Calu3 (cell line): ENCODE results near the gene RABGAP1L. TPM values are rescaled to one million over a fixed set of nuclear protein-coding genes. Genes with fewer than 3 reads are reported as not detected.

ENCODE experiments used
- BruUV-seq: library from RNA; stranded (reverse); fragments of 400-500 nt; replicated peaks from 2 replicates; lab custom pipeline; 2021; lab: Mats Ljungman, UMichigan
- CTCF ChIA-PET: fragments of 300-600 bp; sonication (Branson Sonifier 250); formaldehyde crosslinking; loops from one replicate; lab custom pipeline; 2022; ENCODE audit warnings: antibody characterized with exemption; lab: Charles Lee
- DNase-seq: peaks from one replicate; pipeline ENCODE4 v3.0.0; 2022
- H3K27ac Mint-ChIP-seq: one replicate; pipeline ENCODE4 v1.8.0; 2022; ENCODE audit warnings: mixed read lengths; ENCODE audit not compliant: unreplicated experiment
- H3K27me3 Mint-ChIP-seq: one replicate; pipeline ENCODE4 v1.8.0; 2022; ENCODE audit warnings: mixed read lengths; ENCODE audit not compliant: unreplicated experiment
- H3K36me3 Mint-ChIP-seq: one replicate; pipeline ENCODE4 v1.8.0; 2022; ENCODE audit warnings: mild to moderate bottlenecking, moderate library complexity, mixed read lengths; ENCODE audit not compliant: insufficient read depth, unreplicated experiment
- H3K4me1 Mint-ChIP-seq: one replicate; pipeline ENCODE4 v1.8.0; 2022; ENCODE audit warnings: mild to moderate bottlenecking, low read depth, mixed read lengths; ENCODE audit not compliant: unreplicated experiment
- H3K4me3 Mint-ChIP-seq: one replicate; pipeline ENCODE4 v1.8.0; 2022; ENCODE audit warnings: mild to moderate bottlenecking, low read depth, moderate library complexity, mixed read lengths; ENCODE audit not compliant: unreplicated experiment
- H3K9me3 Mint-ChIP-seq: one replicate; pipeline ENCODE4 v1.8.0; 2022; ENCODE audit warnings: low read depth, mixed read lengths; ENCODE audit not compliant: unreplicated experiment
- intact Hi-C: fragments of 100-400 bp; cut with micrococcal nuclease; formaldehyde crosslinking; loops from one replicate; pipeline ENCODE4 v1.10.0; 2022; ENCODE audit not compliant: unreplicated experiment
- total RNA-seq: library from RNA; stranded (reverse); gene quantifications from 2 replicates; pipeline ENCODE4 v1.2.3, GENCODE V29; 2022
- TF ChIP-seq, protein P1 (sequence below): fragments of 200-600 bp; IDR thresholded peaks from one replicate; pipeline ENCODE4 v1.8.0; 2022; ENCODE audit warnings: antibody characterized with exemption; ENCODE audit not compliant: unreplicated experiment

RABGAP1L gene
- total RNA-seq, 1 experiment from 2014 or later = 135 TPM

DNA sequence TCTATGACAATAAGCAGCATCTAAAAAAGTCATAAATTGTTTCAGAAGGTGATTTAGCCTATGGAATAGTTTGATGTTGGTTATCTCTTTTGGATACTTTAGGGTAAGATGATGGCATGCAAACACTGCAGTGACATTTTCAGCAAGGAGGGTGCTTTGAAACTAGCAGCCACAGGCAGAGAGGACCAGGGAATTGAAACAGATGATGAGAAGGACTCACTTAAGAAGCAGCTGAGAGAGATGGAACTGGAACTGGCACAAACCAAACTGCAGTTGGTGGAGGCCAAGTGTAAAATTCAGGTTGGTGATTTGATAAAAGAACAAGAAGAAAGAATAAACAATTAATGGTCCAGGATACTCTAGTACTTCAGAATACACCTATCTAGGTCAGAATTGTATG lies 829.2 kb downstream of the RABGAP1L start:
- BruUV-seq = no TSS peak
- Mint-ChIP-seq H3K4me3 (no peak overlapping the region), H3K36me3 (peaks cover 22% of the 10 kb centered on the region), H3K27me3 (no peaks in the 10 kb centered on the region), H3K4me1 (no peaks in the 10 kb centered on the region), H3K27ac (no peak overlapping the region), H3K9me3 (no peaks in the 10 kb centered on the region)
- intact Hi-C loops = no loop called here
- CTCF ChIA-PET = interaction anchor here (1.4 kb wide), 1 partner anchor 86 kb away, joined by 4 read pairs; no protein-coding TSS in a partner anchor
- TF ChIP-seq, protein P1, sequence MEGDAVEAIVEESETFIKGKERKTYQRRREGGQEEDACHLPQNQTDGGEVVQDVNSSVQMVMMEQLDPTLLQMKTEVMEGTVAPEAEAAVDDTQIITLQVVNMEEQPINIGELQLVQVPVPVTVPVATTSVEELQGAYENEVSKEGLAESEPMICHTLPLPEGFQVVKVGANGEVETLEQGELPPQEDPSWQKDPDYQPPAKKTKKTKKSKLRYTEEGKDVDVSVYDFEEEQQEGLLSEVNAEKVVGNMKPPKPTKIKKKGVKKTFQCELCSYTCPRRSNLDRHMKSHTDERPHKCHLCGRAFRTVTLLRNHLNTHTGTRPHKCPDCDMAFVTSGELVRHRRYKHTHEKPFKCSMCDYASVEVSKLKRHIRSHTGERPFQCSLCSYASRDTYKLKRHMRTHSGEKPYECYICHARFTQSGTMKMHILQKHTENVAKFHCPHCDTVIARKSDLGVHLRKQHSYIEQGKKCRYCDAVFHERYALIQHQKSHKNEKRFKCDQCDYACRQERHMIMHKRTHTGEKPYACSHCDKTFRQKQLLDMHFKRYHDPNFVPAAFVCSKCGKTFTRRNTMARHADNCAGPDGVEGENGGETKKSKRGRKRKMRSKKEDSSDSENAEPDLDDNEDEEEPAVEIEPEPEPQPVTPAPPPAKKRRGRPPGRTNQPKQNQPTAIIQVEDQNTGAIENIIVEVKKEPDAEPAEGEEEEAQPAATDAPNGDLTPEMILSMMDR = no peak
- no peak for DNase-seq

DNA sequence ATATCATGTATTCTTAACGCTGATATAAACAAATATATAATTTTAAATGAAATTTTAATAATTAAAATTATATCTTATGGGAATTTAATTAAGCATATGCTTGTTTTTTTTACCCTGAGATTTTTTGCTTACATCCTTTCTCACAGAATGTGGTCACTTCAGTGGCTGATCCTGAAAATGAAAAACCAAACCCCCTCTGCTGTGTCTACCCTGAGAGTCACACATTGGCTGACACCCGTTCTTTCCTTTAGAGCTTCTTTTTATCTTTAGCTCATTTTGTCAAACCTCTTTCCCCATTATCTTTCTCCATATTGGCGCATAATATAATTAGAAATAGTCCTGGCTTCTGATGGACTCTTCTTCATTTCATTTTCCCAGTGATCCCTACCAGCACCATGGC lies 829.7 kb downstream of the RABGAP1L start:
- Mint-ChIP-seq H3K36me3 (peaks cover 22% of the 10 kb centered on the region), H3K9me3 (no peaks in the 10 kb centered on the region), H3K27me3 (no peaks in the 10 kb centered on the region), H3K4me1 (no peaks in the 10 kb centered on the region), H3K27ac (peak overlapping the region; percentile 67), H3K4me3 (no peak overlapping the region)
- no peak for DNase-seq
- no TSS peak for BruUV-seq
- CTCF ChIA-PET = interaction anchor here (1.4 kb wide), 1 partner anchor 87 kb away, joined by 4 read pairs; no protein-coding TSS in a partner anchor
- TF ChIP-seq, protein P1 = no peak
- intact Hi-C loops = no loop called here

- H3K27me3 Mint-ChIP-seq = no peaks in the 10 kb centered on the region
- TF ChIP-seq, protein P1 = no peak
- no TSS peak for BruUV-seq
- no peak for DNase-seq
- H3K27ac Mint-ChIP-seq = peak overlapping the region; percentile 67
- H3K9me3 Mint-ChIP-seq = no peaks in the 10 kb centered on the region
- peaks cover 22% of the 10 kb centered on the region for H3K36me3 Mint-ChIP-seq
- H3K4me3 Mint-ChIP-seq = peak overlapping the region; percentile 66
- intact Hi-C loops = loop anchor here (10.0 kb wide), 1 partner anchor 965 kb away; the partner anchor contains the start of gene RC3H1
- CTCF ChIA-PET = interaction anchor here (1.4 kb wide), 1 partner anchor 87 kb away, joined by 4 read pairs; no protein-coding TSS in a partner anchor
- H3K4me1 Mint-ChIP-seq = peaks cover under 1% of the 10 kb centered on the region
These were observed 830.4 kb downstream of the RABGAP1L start for GRCh38 chr1:174989536-174990220.

DNA sequence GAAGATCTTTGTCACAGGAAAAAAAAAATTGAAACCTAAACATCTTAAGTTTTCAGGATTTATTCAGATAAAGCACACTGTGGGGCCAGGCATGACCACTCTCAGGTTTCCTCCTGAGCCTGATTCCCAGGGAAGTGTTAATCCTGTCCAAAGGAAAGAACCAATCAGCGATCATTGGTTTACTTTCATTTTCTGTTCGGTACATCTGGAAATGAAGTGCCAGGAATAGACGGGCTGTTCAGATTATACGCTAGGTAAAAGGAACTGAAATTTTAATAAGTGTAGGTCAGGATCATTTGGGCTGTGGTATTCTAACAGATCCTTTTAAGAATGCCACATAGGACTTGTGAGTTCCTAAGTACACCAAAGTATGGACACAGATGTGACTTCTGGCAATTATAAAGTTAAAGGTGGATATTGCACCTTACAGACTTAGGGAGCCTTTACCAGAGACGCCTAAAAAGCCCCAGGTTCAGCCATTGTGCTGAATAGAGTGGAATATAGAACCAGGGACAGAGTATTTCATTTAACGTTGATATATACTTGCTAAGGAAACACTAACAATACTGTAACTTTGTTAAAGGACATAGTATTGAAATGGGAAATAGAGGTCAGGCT lies 831.2 kb downstream of the RABGAP1L start:
- no peak for DNase-seq
- Mint-ChIP-seq H3K27ac (peak overlapping the region; percentile 74), H3K36me3 (peaks cover 22% of the 10 kb centered on the region), H3K4me1 (peaks cover 9% of the 10 kb centered on the region), H3K27me3 (no peaks in the 10 kb centered on the region), H3K9me3 (no peaks in the 10 kb centered on the region), H3K4me3 (peak overlapping the region; percentile 66)
- TF ChIP-seq, protein P1 = no peak
- intact Hi-C loops = loop anchor here (10.0 kb wide), 1 partner anchor 966 kb away; the partner anchor contains the start of gene RC3H1
- TSS peak; percentile 22 for BruUV-seq
- CTCF ChIA-PET = no interaction called here
